Left lung (tissue), 10 donors: ENCODE data around the gene VANGL2. TPM values are rescaled to one million over a fixed set of nuclear protein-coding genes. Genes with fewer than 3 reads are reported as not detected.

ENCODE experiments used
- ATAC-seq: fragments of 200-7000 bp; cut with Tn5 transposase; one replicate; pipeline ENCODE4 v1.9.1; 2020; ENCODE audit warnings: moderate library complexity
- DNase-seq, 4 donors: peaks; one replicate each; pipeline ENCODE4 v3.0.0-alpha.2; 2013 to 2020
- H3K27ac ChIP-seq, 2 donors: fragments of 200-600 bp; sonication (generic) in 1 of 2; one replicate each; pipeline versions ENCODE4 v1.5.0 to v1.8.0; 2020 to 2021
- H3K27me3 ChIP-seq, 2 donors: fragments of 200-600 bp; sonication (generic) in 1 of 2; one replicate each; pipeline versions ENCODE4 v1.5.0 to v1.8.0; 2020 to 2021
- H3K36me3 ChIP-seq, 2 donors: fragments of 200-600 bp; sonication (generic) in 1 of 2; one replicate each; pipeline versions ENCODE4 v1.5.0 to v1.8.0; 2020 to 2021
- H3K4me1 ChIP-seq, 2 donors: fragments of 200-600 bp; one replicate each; pipeline ENCODE4 v1.8.0; 2021
- H3K4me3 ChIP-seq, 2 donors: fragments of 200-600 bp; sonication (generic) in 1 of 2; one replicate each; pipeline versions ENCODE4 v1.5.0 to v1.8.0; 2020 to 2021; ENCODE audit warnings: mild to moderate bottlenecking in 1 of 2
- H3K9me3 ChIP-seq, 2 donors: fragments of 200-600 bp; sonication (generic) in 1 of 2; one replicate each; pipeline versions ENCODE4 v1.5.0 to v1.8.0; 2020 to 2021
- intact Hi-C, 2 donors: fragments of 100-400 bp; cut with DNase I; formaldehyde crosslinking; loops; one replicate each; pipeline versions ENCODE4 v1.11.2 to v1.14.2; 2022
- polyA plus RNA-seq, 6 donors: library from polyadenylated mRNA; unstranded; fragments of 120-200 nt; gene quantifications; one replicate each; pipeline ENCODE4 v1.2.1, GENCODE V29; 2013; ENCODE audit not compliant: insufficient read length in 6 of 6
- total RNA-seq, 2 donors: library from RNA; stranded (reverse); fragmentation: NEBNext Ultra II Directional; extraction: Animal tissue kit (Norgen Biotek cat#: 25700); gene quantifications; one replicate each; pipeline ENCODE4 v1.2.1, GENCODE V29; 2021
- TF ChIP-seq, protein P1 (sequence below), 2 donors: fragments of 200-600 bp; sonication (generic) in 1 of 2; IDR thresholded peaks; one replicate each; pipeline versions ENCODE4 v1.5.0 to v1.8.0; 2021; ENCODE audit warnings: antibody characterized with exemption in 2 of 2
- donor health status: DM: no; HTN: yes; CAD: no.
- donor health status: DM: no; HTN: no; CAD: no.

VANGL2 gene
- total and polyA plus RNA-seq, 8 donors, result 2.7 to 42.7 (median 37.7) TPM

DNA sequence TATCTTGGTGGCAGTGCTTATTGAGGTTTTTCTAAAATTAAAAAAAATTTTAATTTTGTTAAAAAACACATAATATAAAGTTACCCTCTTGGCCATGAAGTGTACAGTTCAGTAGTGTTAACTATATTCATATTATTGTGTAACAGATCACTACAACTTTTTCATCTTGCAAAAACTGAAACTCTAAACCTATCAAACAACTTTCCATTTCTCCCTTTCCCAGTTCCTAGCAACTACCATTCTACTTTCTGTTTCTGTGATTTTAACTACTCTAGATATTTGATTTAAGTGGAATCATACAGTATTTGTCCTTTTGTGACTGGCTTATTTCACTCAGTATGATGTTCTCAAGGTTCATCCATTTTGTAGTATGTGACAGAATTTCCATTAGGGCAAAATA, 67.2 kb downstream of the VANGL2 start:
- no peaks in the 10 kb centered on the region for H3K4me1 ChIP-seq
- H3K4me3 ChIP-seq, result no peak overlapping the region
- no peaks in the 10 kb centered on the region for H3K9me3 ChIP-seq
- no peak for DNase-seq
- no peak for ATAC-seq
- no peaks in the 10 kb centered on the region for H3K36me3 ChIP-seq
- no peaks in the 10 kb centered on the region for H3K27me3 ChIP-seq
- no peak overlapping the region for H3K27ac ChIP-seq
- intact Hi-C loops, result no loop called here
- TF ChIP-seq, protein P1, sequence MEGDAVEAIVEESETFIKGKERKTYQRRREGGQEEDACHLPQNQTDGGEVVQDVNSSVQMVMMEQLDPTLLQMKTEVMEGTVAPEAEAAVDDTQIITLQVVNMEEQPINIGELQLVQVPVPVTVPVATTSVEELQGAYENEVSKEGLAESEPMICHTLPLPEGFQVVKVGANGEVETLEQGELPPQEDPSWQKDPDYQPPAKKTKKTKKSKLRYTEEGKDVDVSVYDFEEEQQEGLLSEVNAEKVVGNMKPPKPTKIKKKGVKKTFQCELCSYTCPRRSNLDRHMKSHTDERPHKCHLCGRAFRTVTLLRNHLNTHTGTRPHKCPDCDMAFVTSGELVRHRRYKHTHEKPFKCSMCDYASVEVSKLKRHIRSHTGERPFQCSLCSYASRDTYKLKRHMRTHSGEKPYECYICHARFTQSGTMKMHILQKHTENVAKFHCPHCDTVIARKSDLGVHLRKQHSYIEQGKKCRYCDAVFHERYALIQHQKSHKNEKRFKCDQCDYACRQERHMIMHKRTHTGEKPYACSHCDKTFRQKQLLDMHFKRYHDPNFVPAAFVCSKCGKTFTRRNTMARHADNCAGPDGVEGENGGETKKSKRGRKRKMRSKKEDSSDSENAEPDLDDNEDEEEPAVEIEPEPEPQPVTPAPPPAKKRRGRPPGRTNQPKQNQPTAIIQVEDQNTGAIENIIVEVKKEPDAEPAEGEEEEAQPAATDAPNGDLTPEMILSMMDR (IDR thresholded peaks at IDR 0.05), result no peak

DNA sequence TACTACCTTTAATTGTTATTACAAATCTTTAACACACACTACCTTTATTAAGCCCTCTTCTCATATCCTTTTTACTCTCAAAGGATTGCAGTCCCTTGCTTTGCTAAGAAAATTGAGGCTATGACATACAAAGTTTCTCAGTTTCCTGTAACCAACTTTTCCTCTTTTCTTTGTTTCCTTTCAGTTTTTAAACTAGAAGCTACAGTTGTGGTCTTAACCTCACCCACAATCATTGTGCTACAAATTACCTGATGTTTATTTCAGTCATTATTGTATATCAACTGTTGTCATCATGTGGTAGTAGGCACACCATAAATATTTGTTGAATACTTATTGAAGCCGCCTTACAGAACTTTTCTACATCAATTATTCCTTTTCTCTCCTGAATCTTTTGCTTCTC, 70.9 kb downstream of the VANGL2 start:
- no peak for ATAC-seq
- TF ChIP-seq, protein P1 (IDR thresholded peaks at IDR 0.05), result no peak

DNA sequence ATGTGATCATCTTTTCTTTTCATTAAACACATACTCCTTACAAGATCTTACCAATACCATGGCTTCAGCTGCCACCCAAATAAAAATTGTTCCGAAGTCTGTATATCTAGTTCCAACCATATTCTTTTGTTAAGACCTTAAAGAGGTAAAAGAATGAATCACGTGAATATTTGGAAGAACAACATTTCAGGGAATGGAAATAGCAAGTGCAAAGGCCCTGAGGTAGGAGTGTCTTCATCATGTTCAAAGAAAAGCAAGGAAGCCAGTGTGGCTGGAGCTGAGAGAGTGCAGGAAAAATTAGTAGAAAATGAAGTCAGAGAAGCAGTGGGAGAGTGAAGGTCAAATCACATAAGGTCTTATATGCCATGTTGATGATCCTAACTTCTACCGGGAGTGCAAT, 71.7 kb downstream of the VANGL2 start:
- TF ChIP-seq, protein P1 (IDR thresholded peaks at IDR 0.05), result no peak

More for the DNA sequence above, 70.9 kb downstream of the VANGL2 start:
- Histone ChIP-seq H3K36me3 (no peaks in the 10 kb centered on the region), H3K4me1 (no peaks in the 10 kb centered on the region), H3K9me3 (no peaks in the 10 kb centered on the region), H3K27ac (no peak overlapping the region), H3K27me3 (no peaks in the 10 kb centered on the region), H3K4me3 (no peak overlapping the region)
- no peak for DNase-seq
- intact Hi-C loops, result no loop called here

DNA sequence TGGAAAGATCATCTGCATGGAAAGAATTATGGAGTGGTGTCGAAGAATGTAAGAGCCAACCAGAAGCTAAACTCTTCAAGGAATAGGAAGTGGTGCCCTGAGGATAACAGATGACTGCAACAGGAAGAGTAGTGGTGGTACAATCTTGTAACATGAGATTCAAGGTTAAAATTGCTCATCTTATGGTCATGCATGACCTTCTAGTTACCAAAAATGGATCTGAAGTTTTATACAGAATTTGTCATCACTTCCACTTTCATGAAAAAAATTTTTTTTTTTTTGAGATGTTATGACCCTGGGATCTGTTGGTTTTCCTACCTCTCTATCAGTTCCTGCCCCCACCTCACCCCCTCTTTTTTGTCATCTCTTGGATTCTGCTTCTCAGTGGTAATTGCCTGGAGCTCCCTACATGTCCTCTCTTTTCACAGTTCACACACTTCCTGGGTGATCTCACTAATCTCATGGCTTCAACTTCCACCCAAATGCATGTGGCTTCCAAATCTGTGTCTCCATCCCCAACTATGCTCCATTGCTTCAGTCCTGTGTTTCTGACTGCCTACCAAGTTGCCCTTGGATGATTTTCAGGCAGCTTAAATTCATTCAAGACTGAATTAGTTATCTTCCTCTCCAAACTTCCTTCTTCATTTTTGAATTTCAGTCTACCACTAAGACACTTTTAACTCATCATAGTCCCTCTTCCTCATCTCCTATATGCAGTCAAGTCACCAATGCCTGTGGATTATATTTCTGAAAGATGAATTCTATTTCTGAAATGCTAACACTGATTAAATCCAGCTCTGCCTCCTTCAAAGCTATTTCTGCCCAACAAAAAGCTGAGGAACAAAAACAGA, 74.3 kb downstream of the VANGL2 start:
- no peaks in the 10 kb centered on the region for H3K4me1 ChIP-seq
- intact Hi-C loops, result no loop called here
- TF ChIP-seq, protein P1 (IDR thresholded peaks at IDR 0.05), result no peak
- ATAC-seq, result no peak
- H3K9me3 ChIP-seq, result no peaks in the 10 kb centered on the region
- DNase-seq, result no peak
- no peaks in the 10 kb centered on the region for H3K36me3 ChIP-seq
- H3K27ac ChIP-seq, result no peak overlapping the region
- no peak overlapping the region for H3K4me3 ChIP-seq
- H3K27me3 ChIP-seq, result no peaks in the 10 kb centered on the region

More for the DNA sequence above, 71.7 kb downstream of the VANGL2 start:
- Histone ChIP-seq H3K4me3 (no peak overlapping the region), H3K27me3 (no peaks in the 10 kb centered on the region), H3K4me1 (no peaks in the 10 kb centered on the region), H3K36me3 (no peaks in the 10 kb centered on the region), H3K27ac (no peak overlapping the region), H3K9me3 (no peaks in the 10 kb centered on the region)
- intact Hi-C loops, result no loop called here
- no peak for ATAC-seq
- no peak for DNase-seq

Other genes starting within 250 kb of the VANGL2 start
- gene ATP1A4, start 249.0 kb upstream of the VANGL2 start, total RNA-seq, result not detected
- gene ATP1A4, start 249.0 kb upstream of the VANGL2 start, polyA plus RNA-seq, result under 1 TPM; 0.10 to 0.26 (median 0.17) TPM
- gene CASQ1, start 210.0 kb upstream of the VANGL2 start, total RNA-seq, result under 1 TPM; 0.17 to 0.29 TPM
- under 1 TPM in 5 of 6 donors, not detected in 1; 0.20 to 0.71 (median 0.41) TPM for gene CASQ1, start 210.0 kb upstream of the VANGL2 start, polyA plus RNA-seq
- gene PEA15, start 195.2 kb upstream of the VANGL2 start, total RNA-seq, result 100 to 1,000 TPM; 175 to 178 TPM
- 100 to 1,000 TPM; 131 to 149 (median 141) TPM for gene PEA15, start 195.2 kb upstream of the VANGL2 start, polyA plus RNA-seq
- 10 to 100 TPM; 93.9 to 99.3 TPM for gene DCAF8, start 138.0 kb upstream of the VANGL2 start, total RNA-seq
- 100 to 1,000 TPM; 166 to 235 (median 207) TPM for gene DCAF8, start 138.0 kb upstream of the VANGL2 start, polyA plus RNA-seq
- gene PEX19, start 115.4 kb upstream of the VANGL2 start, total RNA-seq, result 10 to 100 TPM; 42.9 to 57.1 TPM
- 10 to 100 TPM; 67.0 to 76.0 (median 72.6) TPM for gene PEX19, start 115.4 kb upstream of the VANGL2 start, polyA plus RNA-seq
- gene COPA, start 57.3 kb upstream of the VANGL2 start, total RNA-seq, result 100 to 1,000 TPM; 174 to 181 TPM
- 100 to 1,000 TPM; 149 to 182 (median 172) TPM for gene COPA, start 57.3 kb upstream of the VANGL2 start, polyA plus RNA-seq
- gene NCSTN, start 57.2 kb upstream of the VANGL2 start, total RNA-seq, result 10 to 100 TPM; 90.7 to 93.8 TPM
- 100 to 1,000 TPM; 111 to 125 (median 118) TPM for gene NCSTN, start 57.2 kb upstream of the VANGL2 start, polyA plus RNA-seq
- under 1 TPM; 0.09 to 0.26 TPM for gene NHLH1, start 33.5 kb upstream of the VANGL2 start, total RNA-seq
- under 1 TPM; 0.13 to 0.58 (median 0.23) TPM for gene NHLH1, start 33.5 kb upstream of the VANGL2 start, polyA plus RNA-seq
- 1 to 10 TPM; 1.4 to 2.8 TPM for gene SLAMF6, start 122.7 kb downstream of the VANGL2 start, total RNA-seq
- under 1 TPM; 0.10 to 0.84 (median 0.43) TPM for gene SLAMF6, start 122.7 kb downstream of the VANGL2 start, polyA plus RNA-seq
- gene CD84, start 178.9 kb downstream of the VANGL2 start, total RNA-seq, result 10 to 100 TPM; 17.2 to 39.7 TPM
- 1 to 10 TPM; 1.6 to 2.6 (median 2.1) TPM for gene CD84, start 178.9 kb downstream of the VANGL2 start, polyA plus RNA-seq
- 1 to 10 TPM in 1 of 2 donors, under 1 TPM in 1; 0.76 to 2.5 TPM for gene SLAMF1, start 246.5 kb downstream of the VANGL2 start, total RNA-seq
- under 1 TPM in 5 of 6 donors, not detected in 1; 0.09 to 0.27 (median 0.13) TPM for gene SLAMF1, start 246.5 kb downstream of the VANGL2 start, polyA plus RNA-seq